ENCODE measurements around the gene FNDC3A.

The FNDC3A gene

GRCh38 chr13:49221590-49221965 lies 245.9 kb downstream of the FNDC3A start:
- Histone ChIP-seq H3K27me3 (peaks cover 49 to 67% (median 60%) of the 10 kb centered on the region in 11 experiments), H3K27ac (no peak overlapping the region), H3K4me1 (peaks cover 0 to 15% (median 6%) of the 10 kb centered on the region in 10 experiments; a peak in 13 of 20 replicates), H3K9ac (no peak overlapping the region), H3K9me3 (replicated peaks in 1 of 11) (peaks cover 43 to 58% (median 51%) of the 10 kb centered on the region in 11 experiments), H3K4me2 (no peak overlapping the region), H4K20me1 (no peaks in the 10 kb centered on the region; a peak in 1 of 22 replicates), H3K36me3 (peaks cover 0 to 13% (median 0%) of the 10 kb centered on the region in 11 experiments; a peak in 4 of 22 replicates), H3K4me3 (no peak overlapping the region)
- TF ChIP-seq Cebpa-rat (IDR thresholded peaks at IDR 0.05) = no peak

- H3K36me3 ChIP-seq = peaks cover 0 to 6% (median 0%) of the 10 kb centered on the region in 11 experiments; a peak in 4 of 22 replicates
- H3K4me3 ChIP-seq = no peak overlapping the region
- H3K27me3 ChIP-seq = peaks cover 25 to 34% (median 28%) of the 10 kb centered on the region in 11 experiments
- peaks cover 16 to 21% (median 19%) of the 10 kb centered on the region in 11 experiments for H3K9me3 ChIP-seq (replicated peaks in 1 of 11)
- H3K4me1 ChIP-seq = 0 out of 20 replicates have a peak, but pooled peaks cover 0 to under 1% (median 0%) of the 10 kb centered on the region in 10 experiments
- no peaks in the 10 kb centered on the region; a peak in 1 of 22 replicates for H4K20me1 ChIP-seq
- no peak overlapping the region for H3K4me2 ChIP-seq
- no peak overlapping the region for H3K27ac ChIP-seq
- TF ChIP-seq Cebpa-rat (IDR thresholded peaks at IDR 0.05) = peak in 5 of 11 experiments; percentile 24 to 66 (median 34); a peak in 5 of 22 replicates
- no peak overlapping the region for H3K9ac ChIP-seq
These were observed 249.7 kb downstream of the FNDC3A start for GRCh38 chr13:49225223-49226042.

- H3K36me3 ChIP-seq = no peaks in the 10 kb centered on the region
- H3K4me1 ChIP-seq = no peaks in the 10 kb centered on the region
- TF ChIP-seq Cebpa-rat (IDR thresholded peaks at IDR 0.05) = no peak
- no peak overlapping the region for H3K9ac ChIP-seq
- H3K9me3 ChIP-seq (replicated peaks in 1 of 11) = peaks cover 5 to 9% (median 7%) of the 10 kb centered on the region in 11 experiments; a peak in 18 of 22 replicates
- no peak overlapping the region for H3K4me2 ChIP-seq
- H4K20me1 ChIP-seq = no peaks in the 10 kb centered on the region; a peak in 1 of 22 replicates
- peaks cover 13 to 22% (median 17%) of the 10 kb centered on the region in 11 experiments for H3K27me3 ChIP-seq
- no peak overlapping the region for H3K4me3 ChIP-seq
- H3K27ac ChIP-seq = no peak overlapping the region
These were observed 250.9 kb downstream of the FNDC3A start for GRCh38 chr13:49226613-49227012.

GRCh38 chr13:49234741-49235140 lies 259.0 kb downstream of the FNDC3A start:
- TF ChIP-seq Cebpa-rat (IDR thresholded peaks at IDR 0.05) = no peak
- Histone ChIP-seq H3K27me3 (no peaks in the 10 kb centered on the region), H4K20me1 (no peaks in the 10 kb centered on the region), H3K4me3 (no peak overlapping the region), H3K4me2 (no peak overlapping the region), H3K9ac (no peak overlapping the region), H3K9me3 (replicated peaks in 1 of 11) (no peaks in the 10 kb centered on the region), H3K36me3 (no peaks in the 10 kb centered on the region), H3K4me1 (no peaks in the 10 kb centered on the region), H3K27ac (no peak overlapping the region)

GRCh38 chr13:49235856-49236431 lies 260.2 kb downstream of the FNDC3A start:
- Histone ChIP-seq H3K4me3 (no peak overlapping the region), H3K36me3 (no peaks in the 10 kb centered on the region), H3K9ac (no peak overlapping the region), H4K20me1 (no peaks in the 10 kb centered on the region), H3K4me1 (no peaks in the 10 kb centered on the region), H3K9me3 (replicated peaks in 1 of 11) (no peaks in the 10 kb centered on the region), H3K4me2 (no peak overlapping the region), H3K27me3 (no peaks in the 10 kb centered on the region), H3K27ac (no peak overlapping the region)
- TF ChIP-seq Cebpa-rat (IDR thresholded peaks at IDR 0.05) = no peak

GRCh38 chr13:49238621-49239020 lies 262.9 kb downstream of the FNDC3A start:
- Histone ChIP-seq H3K9ac (no peak overlapping the region), H3K4me1 (no peaks in the 10 kb centered on the region), H4K20me1 (no peaks in the 10 kb centered on the region), H3K4me2 (no peak overlapping the region), H3K27me3 (no peaks in the 10 kb centered on the region), H3K4me3 (no peak overlapping the region), H3K27ac (no peak overlapping the region), H3K36me3 (peaks cover 0 to 4% (median 0%) of the 10 kb centered on the region in 11 experiments; a peak in 1 of 22 replicates), H3K9me3 (replicated peaks in 1 of 11) (peaks cover 12 to 20% (median 16%) of the 10 kb centered on the region in 11 experiments)
- TF ChIP-seq Cebpa-rat (IDR thresholded peaks at IDR 0.05) = no peak

GRCh38 chr13:49240017-49240416 lies 264.3 kb downstream of the FNDC3A start:
- Histone ChIP-seq H3K9me3 (replicated peaks in 1 of 11) (peaks cover 12 to 20% (median 16%) of the 10 kb centered on the region in 11 experiments), H3K27me3 (no peaks in the 10 kb centered on the region), H3K4me3 (no peak overlapping the region), H3K36me3 (peaks cover 0 to 4% (median 0%) of the 10 kb centered on the region in 11 experiments; a peak in 1 of 22 replicates), H3K9ac (no peak overlapping the region), H3K27ac (no peak overlapping the region), H3K4me1 (no peaks in the 10 kb centered on the region), H4K20me1 (no peaks in the 10 kb centered on the region), H3K4me2 (no peak overlapping the region)
- no peak for TF ChIP-seq Cebpa-rat (IDR thresholded peaks at IDR 0.05)

- Histone ChIP-seq H3K27me3 (no peaks in the 10 kb centered on the region), H3K4me3 (no peak overlapping the region), H3K4me1 (no peaks in the 10 kb centered on the region), H4K20me1 (no peaks in the 10 kb centered on the region), H3K36me3 (peaks cover 0 to 4% (median 0%) of the 10 kb centered on the region in 11 experiments; a peak in 1 of 22 replicates), H3K27ac (no peak overlapping the region), H3K4me2 (no peak overlapping the region), H3K9me3 (replicated peaks in 1 of 11) (peaks cover 12 to 20% (median 16%) of the 10 kb centered on the region in 11 experiments), H3K9ac (no peak overlapping the region)
- no peak for TF ChIP-seq Cebpa-rat (IDR thresholded peaks at IDR 0.05)
These were observed 265.6 kb downstream of the FNDC3A start for GRCh38 chr13:49241296-49241695.

GRCh38 chr13:49245101-49245500 lies 269.4 kb downstream of the FNDC3A start:
- Histone ChIP-seq H3K4me3 (no peak overlapping the region), H3K27me3 (no peaks in the 10 kb centered on the region), H3K27ac (no peak overlapping the region), H3K36me3 (peaks cover 0 to 11% (median 3%) of the 10 kb centered on the region in 11 experiments; a peak in 4 of 22 replicates), H4K20me1 (no peaks in the 10 kb centered on the region), H3K9me3 (replicated peaks in 1 of 11) (peaks cover 12 to 20% (median 16%) of the 10 kb centered on the region in 11 experiments), H3K4me1 (peaks cover 14 to 25% (median 20%) of the 10 kb centered on the region in 10 experiments; a peak in 19 of 20 replicates), H3K4me2 (no peak overlapping the region), H3K9ac (no peak overlapping the region)
- TF ChIP-seq Cebpa-rat (IDR thresholded peaks at IDR 0.05) = no peak
